Stimulated activated CD4-positive, alpha-beta T cell treated with anti-CD3 and anti-CD28 coated beads, TNF-alpha, amount 100 ng/mL, for 4 hours (primary cell): Measurements from ENCODE around the gene GLRA2.
A peak's percentile ranks its signal among the peaks of the same experiment; 100 is the strongest.

Experiments used
- DNase-seq, 3 experiments: peaks; one replicate each; pipeline ENCODE4 v3.0.0-alpha.2; 2020; ENCODE audit warnings: low read depth in 3 of 3

Gene GLRA2

DNA sequence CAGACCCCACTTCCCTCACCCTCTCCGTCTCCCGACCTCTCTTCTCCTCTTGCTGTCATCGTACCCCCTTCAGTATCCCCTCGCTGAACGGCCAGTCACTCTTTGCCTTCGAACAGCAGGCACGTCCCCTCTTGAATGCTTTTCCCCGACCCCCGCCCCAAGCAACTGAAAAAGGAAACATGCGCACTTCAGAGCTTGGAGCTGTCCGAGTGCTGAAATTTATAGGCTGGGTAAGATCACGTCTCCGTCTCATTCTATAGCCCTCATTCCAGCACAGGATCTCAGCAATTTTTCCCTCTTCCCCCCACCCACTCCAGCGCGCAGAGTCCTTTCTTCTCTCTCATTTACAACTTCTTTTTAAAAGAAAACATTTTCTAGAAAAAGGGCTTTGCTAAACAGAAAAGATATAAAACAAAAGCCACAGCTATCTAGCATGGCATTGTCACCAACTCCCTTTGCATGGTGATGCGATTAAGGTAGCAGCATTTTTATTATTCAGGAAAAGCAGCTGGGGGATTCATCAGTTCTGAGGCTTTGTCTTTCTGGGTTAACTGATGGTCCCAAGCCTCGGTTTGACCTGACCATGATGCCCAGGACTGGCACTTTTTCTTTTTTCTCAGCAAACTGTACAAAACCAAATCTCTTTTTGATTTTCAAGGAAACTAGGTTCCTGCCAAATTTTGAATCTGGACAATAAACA lies at the start of gene GLRA2:
GLRA2 (plus strand) TSS at position 247 of the 700 bp plus-strand sequence. CDS start 522 bp downstream, outside the sequence.
- DNase-seq, result no peak

DNA sequence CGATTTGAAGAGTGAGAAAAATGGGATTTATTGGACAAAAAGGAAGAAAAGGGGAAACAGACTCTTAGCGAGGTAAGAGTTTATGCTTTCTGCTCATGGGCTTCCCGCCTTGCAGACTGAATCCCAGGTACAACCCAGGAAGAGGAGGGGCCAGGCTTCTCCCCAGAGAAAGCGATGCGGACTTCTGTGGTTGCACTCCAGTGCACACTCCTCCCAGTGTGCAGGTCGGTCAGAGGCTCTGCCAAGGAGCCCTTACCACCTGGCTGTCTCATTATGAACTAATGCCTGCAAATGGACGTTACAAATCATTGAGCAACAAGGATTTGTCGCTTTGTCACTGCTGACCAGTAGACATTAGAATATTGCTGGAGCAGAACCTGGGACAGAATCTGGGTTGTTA lies 39.9 kb upstream of the GLRA2 start:
- DNase-seq, result no peak

- no peak for DNase-seq
Observed at GRCh38 chrX:14491689-14492088, 37.6 kb upstream of the GLRA2 start.

DNA sequence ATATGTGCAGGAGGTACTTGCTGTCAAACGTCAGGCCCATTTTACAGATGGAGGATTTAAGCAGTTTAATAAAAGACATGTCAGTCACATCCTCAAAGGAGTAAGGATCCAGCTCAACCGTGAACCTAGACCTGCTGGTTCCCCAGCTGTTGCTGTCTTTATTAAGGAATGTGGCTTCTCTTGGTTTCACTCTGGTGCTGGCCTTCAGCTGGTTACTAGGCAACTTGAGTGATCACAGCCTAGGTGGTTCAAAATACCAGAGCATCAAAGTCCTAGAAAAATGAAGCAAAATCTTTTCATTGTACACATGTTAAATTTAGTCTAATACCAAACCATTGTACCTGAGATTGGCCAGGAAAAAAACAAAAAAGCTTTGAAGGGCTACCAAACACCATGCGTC lies 32.7 kb upstream of the GLRA2 start:
- no peak for DNase-seq

GRCh38 chrX:14497184-14497666 lies 32.1 kb upstream of the GLRA2 start:
- DNase-seq, result no peak

DNA sequence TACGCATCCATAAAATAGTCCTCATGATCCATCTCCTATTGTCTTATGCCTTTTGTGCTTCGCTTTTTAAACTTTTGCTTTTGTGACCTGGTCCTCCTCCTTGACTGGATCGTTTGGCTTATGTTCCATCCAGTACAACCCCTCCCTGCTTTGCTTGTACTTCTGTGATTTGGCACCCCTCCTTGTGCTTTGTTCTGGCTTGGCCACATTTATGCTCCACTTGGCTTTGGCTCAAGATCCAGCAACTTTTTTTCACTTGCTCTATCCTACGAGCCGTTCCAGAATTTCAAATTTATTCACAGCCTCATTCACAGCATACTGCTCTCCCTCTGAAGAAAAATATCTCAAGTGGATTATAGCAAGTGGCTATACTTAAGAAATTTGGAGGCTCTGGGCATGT lies 28.0 kb upstream of the GLRA2 start:
- no peak for DNase-seq

- no peak for DNase-seq
Observed at GRCh38 chrX:14504960-14505538, 24.3 kb upstream of the GLRA2 start.

DNA sequence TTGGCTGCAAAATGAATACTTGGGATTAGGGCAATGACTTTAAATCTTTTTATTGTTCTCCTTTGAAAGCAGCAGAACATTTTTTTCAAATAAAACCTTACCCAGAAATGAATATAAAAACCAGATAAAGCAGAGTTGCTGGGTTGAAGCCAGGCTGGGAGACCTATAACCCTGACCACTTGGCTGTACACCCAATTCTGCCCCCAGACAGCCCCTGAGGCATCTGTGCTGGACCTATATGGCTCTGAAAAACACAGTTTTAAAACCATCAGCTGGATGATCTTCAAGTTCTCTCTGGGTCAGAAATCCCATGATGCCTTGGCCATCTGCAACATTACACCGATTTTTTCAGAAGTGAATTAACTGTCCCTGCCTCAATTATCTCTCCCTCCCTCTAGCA lies 23.7 kb upstream of the GLRA2 start:
- DNase-seq, result no peak

DNA sequence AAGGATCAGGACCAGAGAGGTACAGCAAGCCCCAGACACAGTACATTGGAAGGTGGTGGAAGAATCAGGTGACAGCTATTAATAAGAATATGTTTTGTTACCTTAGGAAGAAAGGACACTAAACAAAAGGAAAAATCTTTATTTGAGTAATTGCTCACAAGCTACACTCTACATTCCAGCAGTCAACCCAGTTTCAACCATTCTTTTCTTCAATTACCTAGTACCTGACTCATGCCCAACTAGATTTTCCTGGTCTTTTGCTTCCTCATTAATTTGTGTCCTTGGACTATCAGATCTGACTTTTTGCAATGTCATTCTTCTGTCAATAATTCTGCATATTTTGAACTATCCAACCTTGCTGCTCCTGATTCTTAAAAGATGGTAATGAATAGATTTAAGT lies 22.5 kb upstream of the GLRA2 start:
- DNase-seq, result no peak

GRCh38 chrX:14508025-14508690 lies 21.2 kb upstream of the GLRA2 start:
- no peak for DNase-seq

DNA sequence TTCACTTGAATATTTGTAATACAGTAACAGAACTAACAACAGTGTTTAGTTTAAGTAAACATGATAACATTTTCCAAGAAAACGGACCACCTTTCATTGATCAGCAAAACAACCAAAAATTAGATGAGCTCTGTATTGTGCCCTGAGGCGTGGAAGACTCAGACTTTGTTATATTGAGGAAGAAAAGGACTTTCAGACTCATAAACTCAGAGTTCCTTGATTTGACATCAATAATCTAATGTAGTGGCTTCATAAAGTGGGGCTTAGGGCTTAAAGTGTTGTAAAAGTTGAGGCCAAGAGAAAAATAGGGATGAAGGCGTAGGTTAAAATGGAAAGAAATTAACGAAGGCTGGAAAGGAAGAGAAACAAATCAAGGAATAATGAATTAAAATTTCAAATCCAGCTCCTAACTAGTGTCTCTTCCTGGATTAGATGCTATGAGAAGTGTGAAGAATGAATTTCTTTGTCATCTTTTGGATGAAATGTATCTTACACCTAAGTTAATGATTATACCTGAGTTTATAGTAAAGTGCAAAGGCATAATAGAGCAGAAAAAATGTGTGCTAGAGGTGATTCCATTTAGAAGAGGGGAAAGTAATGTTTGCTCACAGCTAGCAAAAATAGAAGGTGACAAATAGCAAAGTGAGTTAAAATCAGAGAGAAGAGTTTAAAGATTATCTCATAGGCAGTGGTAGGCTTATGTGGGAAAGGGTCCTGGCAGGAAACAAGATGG lies 19.8 kb upstream of the GLRA2 start:
- DNase-seq, result no peak

DNA sequence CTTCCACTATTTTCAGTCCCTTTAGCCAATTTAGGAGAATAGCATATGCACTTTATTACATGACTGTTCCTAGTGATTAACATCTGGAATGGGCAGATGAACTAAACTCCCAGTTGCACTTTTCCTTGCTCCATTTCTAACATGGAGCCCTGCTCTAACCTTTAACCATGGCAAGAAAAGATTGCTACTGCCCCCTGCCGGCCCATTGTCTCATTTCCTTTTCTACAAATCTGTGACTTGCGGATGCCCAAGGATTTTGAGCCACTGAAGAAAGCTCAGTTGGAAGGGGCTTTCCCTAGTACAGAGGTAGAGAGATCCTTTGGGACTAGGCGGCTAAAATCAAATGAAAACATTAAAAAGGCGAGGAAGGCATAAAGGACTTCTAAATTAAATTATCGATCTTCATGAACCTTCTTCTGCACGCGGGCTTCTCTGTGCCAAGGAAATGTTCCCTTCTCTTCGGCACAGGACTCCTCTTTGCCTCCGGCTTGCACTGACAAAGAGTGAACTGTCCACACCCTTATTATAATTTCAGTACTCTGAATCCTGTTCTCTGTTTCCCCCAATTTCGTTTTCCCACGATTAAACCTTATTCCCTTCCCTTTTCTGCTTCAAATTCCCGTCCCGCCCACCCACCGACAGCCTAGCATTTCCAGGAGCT lies 577 bp upstream of the GLRA2 start:
- DNase-seq, result peak in 1 of 3 experiments; percentile 2

GRCh38 chrX:14533867-14534266 lies 4.5 kb downstream of the GLRA2 start:
- no peak for DNase-seq

DNA sequence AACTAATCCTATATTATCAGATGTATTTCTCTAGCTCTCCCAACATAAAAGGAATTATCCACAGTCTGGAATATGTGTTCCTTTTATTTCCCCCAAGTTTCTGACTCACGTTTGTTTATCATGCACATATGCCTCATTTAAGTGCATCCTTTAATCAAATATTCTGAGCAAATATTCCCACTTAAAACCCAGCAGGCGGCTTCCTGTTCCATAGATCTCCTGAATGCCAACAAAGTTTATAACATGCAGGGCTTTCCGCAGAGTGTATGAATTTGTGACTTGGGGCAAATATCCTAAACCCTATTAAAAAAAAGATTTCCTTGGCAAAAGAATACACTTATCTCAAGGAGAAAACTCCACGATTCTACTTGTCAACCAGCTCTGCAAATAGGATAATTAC lies 16.9 kb downstream of the GLRA2 start:
- DNase-seq, result no peak

GRCh38 chrX:14554131-14554715 lies 24.9 kb downstream of the GLRA2 start:
- DNase-seq, result no peak

- DNase-seq, result no peak
Observed at GRCh38 chrX:14564058-14564457, 34.7 kb downstream of the GLRA2 start.

DNA sequence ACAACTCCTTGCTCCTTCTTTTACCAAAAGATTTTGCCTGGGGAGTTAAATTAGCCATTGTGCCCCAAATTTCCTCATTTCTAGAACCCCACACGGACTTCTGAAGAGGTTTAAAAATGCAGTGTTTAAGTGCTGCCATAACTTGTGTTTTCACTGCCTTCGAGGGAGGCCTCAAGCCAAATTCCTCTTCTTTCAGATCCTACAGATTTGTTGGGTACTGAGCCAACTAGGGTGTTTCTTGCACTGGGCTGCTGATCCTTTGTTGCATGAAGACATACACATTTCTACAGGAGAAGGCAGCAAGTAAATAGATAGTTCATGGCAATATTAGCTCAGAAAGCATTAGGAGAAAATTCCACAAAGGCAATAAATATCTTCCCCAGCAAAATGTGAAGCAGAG lies 43.8 kb downstream of the GLRA2 start:
- DNase-seq, result no peak

GRCh38 chrX:14581081-14581480 lies 51.7 kb downstream of the GLRA2 start:
- no peak for DNase-seq

GRCh38 chrX:14584548-14584947 lies 55.2 kb downstream of the GLRA2 start:
- no peak for DNase-seq

GRCh38 chrX:14590216-14590615 lies 60.9 kb downstream of the GLRA2 start:
- DNase-seq, result no peak

DNA sequence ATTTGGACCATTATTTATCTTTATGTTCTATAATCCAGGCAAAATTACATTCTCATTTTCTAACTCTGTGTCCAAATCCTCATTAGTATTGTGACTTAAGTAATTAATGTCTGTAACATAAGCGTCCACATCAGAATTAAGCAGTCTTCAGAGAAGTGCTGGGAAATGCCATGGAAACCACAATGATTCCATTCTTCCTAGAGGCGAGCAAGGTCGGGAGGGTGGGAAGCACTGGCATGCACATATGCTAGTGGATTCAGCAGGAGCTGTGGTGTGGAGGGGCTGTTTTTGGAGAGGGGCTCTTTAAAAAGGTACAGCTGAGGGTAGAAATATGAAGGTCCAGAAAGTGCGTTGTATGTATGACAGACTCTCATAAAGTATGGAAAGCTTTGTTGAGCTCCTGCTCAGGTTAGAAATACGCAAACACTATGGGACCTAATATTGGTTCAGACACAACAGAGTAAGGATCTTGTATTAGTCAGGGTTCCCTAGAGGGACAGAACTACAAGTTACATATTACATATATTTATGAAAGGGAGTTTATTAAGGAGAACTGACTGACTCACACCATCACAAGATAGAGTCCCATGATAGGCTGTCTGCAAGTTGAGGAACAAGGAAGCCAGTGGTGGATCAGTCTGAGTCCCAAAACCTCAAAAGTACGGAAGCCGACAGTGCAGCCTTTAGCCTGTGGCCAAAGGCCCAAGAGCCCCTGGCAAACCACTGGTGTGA lies 61.5 kb downstream of the GLRA2 start:
- DNase-seq, result no peak
